HCT116 (cell line): ENCODE data around the gene CENPM. TPM values are rescaled to one million over a fixed set of nuclear protein-coding genes. Genes with fewer than 3 reads are reported as not detected.

ENCODE experiments used
- ATAC-seq: fragments of 200-7000 bp; cut with Tn5 transposase; 2 replicates; pipeline ENCODE4 v1.9.1; 2020; ENCODE audit warnings: mild to moderate bottlenecking, moderate library complexity
- BruUV-seq: library from RNA; stranded (reverse); fragments of 400-500 nt; replicated peaks from 2 replicates; lab custom pipeline; 2021; lab: Mats Ljungman, UMichigan
- CTCF ChIA-PET: fragments of 300-600 bp; sonication (Branson Sonifier 250); formaldehyde crosslinking; loops from one replicate; lab custom pipeline; 2021; ENCODE audit warnings: antibody characterized with exemption; lab: Charles Lee
- POLR2A ChIA-PET: fragments of 300-600, 350-600 bp; sonication (Branson Sonifier 250); formaldehyde crosslinking; loops from one replicate; lab custom pipeline; 2021; ENCODE audit warnings: antibody characterized with exemption; lab: Charles Lee
- RAD21 ChIA-PET, 2 experiments: fragments of 300-600 bp; sonication (Branson Sonifier 250); formaldehyde crosslinking; loops; one replicate each; lab custom pipeline; 2023; ENCODE audit warnings: low total read pairs in 2 of 2; ENCODE audit not compliant: uncharacterized antibody in 2 of 2, unreplicated experiment in 2 of 2, low non-redundant PET in 1 of 2; lab: Charles Lee
- DNase-seq: peaks from one replicate; pipeline ENCODE4 v3.0.0-alpha.2; 2010; ENCODE audit warnings: low read depth, low spot score
- H2AFZ ChIP-seq: fragments of 200-600 bp; shearing (Covaris generic), sonication (generic); 2 replicates; pipeline ENCODE4 v1.6.1; 2017; ENCODE audit warnings: low read depth, mixed run types, mixed read lengths, antibody characterized with exemption, low read length; ENCODE audit not compliant: poor library complexity, severe bottlenecking
- H3K27ac ChIP-seq: 2 replicates; pipeline ENCODE4 v1.5.1; 2012; ENCODE audit warnings: low read depth, low read length
- H3K27me3 ChIP-seq: fragments of 200-600 bp; sonication (generic); 2 replicates; pipeline ENCODE4 v1.6.1; 2016; ENCODE audit warnings: mixed run types, low read length, mixed read lengths; ENCODE audit not compliant: insufficient read depth
- H3K36me3 ChIP-seq, 2 experiments: fragments of 200-500 bp in 1 of 2; fragments of 200-600 bp in 1 of 2; sonication (Bioruptor generic) in 1 of 2; sonication (generic) in 1 of 2; 2 replicates each; pipeline versions ENCODE4 v1.5.1 to v1.6.1; 2014 to 2016; ENCODE audit warnings: low read length in 2 of 2, inconsistent platforms in 1 of 2, mixed read lengths in 1 of 2, mixed run types in 1 of 2; ENCODE audit not compliant: insufficient read depth in 2 of 2, control insufficient read depth in 1 of 2
- H3K4me1 ChIP-seq, 2 experiments: fragments of 200-600 bp in 1 of 2; sonication (generic) in 1 of 2; 2 replicates each; pipeline versions ENCODE4 v1.5.1 to v1.6.1; 2012 to 2017; ENCODE audit warnings: low read length in 2 of 2, inconsistent platforms in 1 of 2, mild to moderate bottlenecking in 1 of 2, mixed read lengths in 1 of 2, mixed run types in 1 of 2, moderate library complexity in 1 of 2; ENCODE audit not compliant: insufficient read depth in 2 of 2, control insufficient read depth in 1 of 2
- H3K4me2 ChIP-seq: fragments of 200-600 bp; sonication (generic); 2 replicates; pipeline ENCODE4 v1.6.1; 2017; ENCODE audit warnings: mixed run types, low read length, mixed read lengths
- H3K4me3 ChIP-seq, 2 experiments: fragments of 200-600 bp in 1 of 2; sonication (generic) in 1 of 2; replicated peaks in 1 of 2; 2 replicates each; pipeline ENCODE4 v1.5.1; 2011 to 2016; ENCODE audit warnings: low read length in 2 of 2, control low read depth in 1 of 2, low read depth in 1 of 2, mild to moderate bottlenecking in 1 of 2, mixed read lengths in 1 of 2, mixed run types in 1 of 2
- H3K79me2 ChIP-seq: fragments of 200-600 bp; sonication (generic); 2 replicates; pipeline ENCODE4 v1.6.1; 2017; ENCODE audit warnings: mild to moderate bottlenecking, mixed run types, low read length, moderate library complexity, mixed read lengths; ENCODE audit not compliant: insufficient read depth
- H3K9ac ChIP-seq: fragments of 200-600 bp; sonication (generic); 2 replicates; pipeline ENCODE4 v1.6.1; 2016; ENCODE audit warnings: low read length, mixed read lengths
- H3K9me2 ChIP-seq: fragments of 200-600 bp; sonication (generic), shearing (Covaris generic); 2 replicates; pipeline ENCODE4 v1.6.1; 2017; ENCODE audit warnings: mixed run types, mild to moderate bottlenecking, moderate library complexity; ENCODE audit not compliant: insufficient read depth
- H3K9me3 ChIP-seq, 2 experiments: fragments of 200-500 bp in 1 of 2; fragments of 200-600 bp in 1 of 2; sonication (Bioruptor generic) in 1 of 2; sonication (generic) in 1 of 2; 2 replicates each; pipeline ENCODE4 v1.6.1; 2014 to 2017; ENCODE audit warnings: low read length in 2 of 2, mixed read lengths in 2 of 2, inconsistent platforms in 1 of 2, low read depth in 1 of 2, mild to moderate bottlenecking in 1 of 2, mixed run types in 1 of 2, moderate library complexity in 1 of 2; ENCODE audit not compliant: control insufficient read depth in 1 of 2, insufficient read depth in 1 of 2
- H4K20me1 ChIP-seq: fragments of 200-600 bp; sonication (generic), shearing (Covaris generic); 2 replicates; pipeline ENCODE4 v1.6.1; 2017; ENCODE audit warnings: mixed run types, mild to moderate bottlenecking, moderate library complexity; ENCODE audit not compliant: insufficient read depth
- CBX3 ChIP-seq: IDR thresholded peaks from 2 replicates; pipeline ENCODE4 v1.6.1; 2012; ENCODE audit warnings: low read depth
- CEBPB ChIP-seq: IDR thresholded peaks from 2 replicates; pipeline ENCODE4 v1.6.1; 2012; ENCODE audit warnings: low read depth
- CTCF ChIP-seq, 3 experiments: fragments of 200-600 bp in 1 of 3; sonication (generic) in 1 of 3; IDR thresholded peaks in 2 of 3; conservative IDR thresholded peaks in 1 of 3; 2 replicates each; pipeline ENCODE4 v1.5.1; 2012 to 2017; ENCODE audit warnings: low read depth in 2 of 3, low read length in 2 of 3, antibody characterized with exemption in 1 of 3, borderline replicate concordance in 1 of 3, control low read depth in 1 of 3, mild to moderate bottlenecking in 1 of 3, mixed read lengths in 1 of 3, mixed run types in 1 of 3, moderate library complexity in 1 of 3; ENCODE audit not compliant: insufficient read depth in 1 of 3
- ELF1 ChIP-seq: IDR thresholded peaks from 2 replicates; pipeline ENCODE4 v1.6.1; 2012; ENCODE audit warnings: low read depth, borderline replicate concordance
- EZH2 ChIP-seq: fragments of 200-600 bp; sonication (generic); IDR thresholded peaks from 2 replicates; pipeline ENCODE4 v1.6.1; 2017; ENCODE audit warnings: antibody characterized with exemption, mixed run types
- EZH2phosphoT487 ChIP-seq: fragments of 200-600 bp; IDR thresholded peaks from 2 replicates; pipeline ENCODE4 v1.6.1; 2018; ENCODE audit warnings: antibody characterized with exemption, borderline replicate concordance
- SRF ChIP-seq: IDR thresholded peaks from 2 replicates; pipeline ENCODE4 v1.6.1; 2012; ENCODE audit warnings: low read depth
- TCF7L2 ChIP-seq: IDR thresholded peaks from 2 replicates; pipeline ENCODE4 v1.7.0; 2011; ENCODE audit warnings: borderline replicate concordance, inconsistent platforms; ENCODE audit not compliant: insufficient read depth, insufficient read length; ENCODE audit errors: extremely low read depth
- YY1 ChIP-seq: IDR thresholded peaks from 2 replicates; pipeline ENCODE4 v1.6.1; 2011; ENCODE audit warnings: low read length, low read depth, moderate library complexity, mild to moderate bottlenecking; ENCODE audit not compliant: insufficient replicate concordance; ENCODE audit errors: extremely low read depth
- ZBTB33 ChIP-seq: IDR thresholded peaks from 2 replicates; pipeline ENCODE4 v1.6.1; 2011; ENCODE audit warnings: mild to moderate bottlenecking, low read length, moderate library complexity; ENCODE audit not compliant: insufficient replicate concordance; ENCODE audit errors: extremely low read depth
- ZFX ChIP-seq: fragments of 450-650 bp; IDR thresholded peaks from 2 replicates; pipeline ENCODE4 v1.6.1; 2017
- intact Hi-C: fragments of 100-400 bp; cut with micrococcal nuclease; formaldehyde crosslinking; loops from 2 replicates; pipeline ENCODE4 v1.10.0; 2022
- total RNA-seq: library from RNA; stranded (reverse); gene quantifications from one replicate; pipeline ENCODE4 v1.2.1, GENCODE V29; 2021; ENCODE audit not compliant: unreplicated experiment

Gene CENPM
- total RNA-seq, 1 experiment from 2014 or later, result 44.7 TPM

GRCh38 chr22:41969110-41969646, 22.2 kb upstream of the CENPM start, which contains the start of gene SEPTIN3:
SEPTIN3 (plus strand) TSS chr22:41969443; CDS start chr22:41971493, 2,050 bp downstream.
- POLR2A ChIA-PET, result interaction anchor here (0.6 kb wide), 1 partner anchor 12 kb away, joined by 4 read pairs; no protein-coding TSS in a partner anchor
- no peak within 1 kb of the TSS for H3K4me3 ChIP-seq
- CTCF ChIA-PET, result interaction anchor here (1.0 kb wide), 1 partner anchor 144 kb away, joined by 3 read pairs; no protein-coding TSS in a partner anchor
- no peaks in the 10 kb centered on the region for H4K20me1 ChIP-seq
- H3K27me3 ChIP-seq, result no peaks in the 10 kb centered on the region
- no peaks in the 10 kb centered on the region for H3K36me3 ChIP-seq
- intact Hi-C loops, result loop anchor here (5.0 kb wide), 1 partner anchor 143 kb away; no protein-coding TSS in a partner anchor
- TF ChIP-seq EZH2 (no peak), ZFX (no peak), ELF1 (no peak), YY1 (no peak), TCF7L2 (no peak), ZBTB33 (no peak), CTCF (IDR thresholded peaks at IDR 0.05 in 2 of 3, conservative IDR thresholded peaks at IDR 0.05 in 1 of 3; ENCODE audit: borderline replicate concordance in 1 of 3, insufficient read depth in 1 of 3, low read depth in 2 of 3, low read length in 2 of 3) (no peak), SRF (no peak), EZH2phosphoT487 (no peak), CEBPB (no peak), CBX3 (no peak)
- RAD21 ChIA-PET, result no interaction called here
- H3K9ac ChIP-seq, result no peak within 1 kb of the TSS
- H2AFZ ChIP-seq, result no peak within 1 kb of the TSS
- no peaks in the 10 kb centered on the region for H3K9me2 ChIP-seq
- H3K27ac ChIP-seq, result no peak within 1 kb of the TSS
- H3K79me2 ChIP-seq, result no peaks in the 10 kb centered on the region
- BruUV-seq, result no TSS peak
- H3K4me1 ChIP-seq, result peaks cover 0 to 15% of the 10 kb centered on the region in 2 experiments; a peak in 1 of 4 replicates
- no peak within 1 kb of the TSS for H3K4me2 ChIP-seq
- no peak for ATAC-seq
- H3K9me3 ChIP-seq, result no peaks in the 10 kb centered on the region; a peak in 1 of 4 replicates
- DNase-seq, result no peak
